ENCODE measurements around the gene CEL. TPM values are rescaled to one million over a fixed set of nuclear protein-coding genes. Genes with fewer than 3 reads are reported as not detected.
A peak's percentile ranks its signal among the peaks of the same experiment; 100 is the strongest.
"Not testable (repeated sequence)": the region's sequence is repeated elsewhere in the genome, so short reads cannot be mapped to it uniquely, and the experiment has no call there.

The CEL gene
- total and polyA plus RNA-seq, 10 of the 15 experiments (the other 5 are each of a cell fraction or from before 2014, with no cell fraction given) = 0.05 to 4.1 (median 0.29) TPM; not detected in 2

DNA sequence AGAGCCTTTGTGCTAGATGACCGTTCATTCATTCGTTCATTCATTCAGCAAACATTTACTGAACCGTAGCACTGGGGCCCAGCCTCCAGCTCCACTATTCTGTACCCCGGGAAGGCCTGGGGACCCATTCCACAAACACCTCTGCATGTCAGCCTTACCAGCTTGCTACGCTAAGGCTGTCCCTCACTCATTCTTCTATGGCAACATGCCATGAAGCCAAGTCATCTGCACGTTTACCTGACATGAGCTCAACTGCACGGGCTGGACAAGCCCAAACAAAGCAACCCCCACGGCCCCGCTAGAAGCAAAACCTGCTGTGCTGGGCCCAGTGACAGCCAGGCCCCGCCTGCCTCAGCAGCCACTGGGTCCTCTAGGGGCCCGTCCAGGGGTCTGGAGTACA is 6.0 kb downstream of the CEL start (continued):
- TF ChIP-seq, protein P1, sequence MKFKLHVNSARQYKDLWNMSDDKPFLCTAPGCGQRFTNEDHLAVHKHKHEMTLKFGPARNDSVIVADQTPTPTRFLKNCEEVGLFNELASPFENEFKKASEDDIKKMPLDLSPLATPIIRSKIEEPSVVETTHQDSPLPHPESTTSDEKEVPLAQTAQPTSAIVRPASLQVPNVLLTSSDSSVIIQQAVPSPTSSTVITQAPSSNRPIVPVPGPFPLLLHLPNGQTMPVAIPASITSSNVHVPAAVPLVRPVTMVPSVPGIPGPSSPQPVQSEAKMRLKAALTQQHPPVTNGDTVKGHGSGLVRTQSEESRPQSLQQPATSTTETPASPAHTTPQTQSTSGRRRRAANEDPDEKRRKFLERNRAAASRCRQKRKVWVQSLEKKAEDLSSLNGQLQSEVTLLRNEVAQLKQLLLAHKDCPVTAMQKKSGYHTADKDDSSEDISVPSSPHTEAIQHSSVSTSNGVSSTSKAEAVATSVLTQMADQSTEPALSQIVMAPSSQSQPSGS (IDR thresholded peaks at IDR 0.05; ENCODE audit: low read length) = no peak
- TF ChIP-seq NRF1 (conservative IDR thresholded peaks at IDR 0.05; ENCODE audit: low read depth, low read length) = no peak

DNA sequence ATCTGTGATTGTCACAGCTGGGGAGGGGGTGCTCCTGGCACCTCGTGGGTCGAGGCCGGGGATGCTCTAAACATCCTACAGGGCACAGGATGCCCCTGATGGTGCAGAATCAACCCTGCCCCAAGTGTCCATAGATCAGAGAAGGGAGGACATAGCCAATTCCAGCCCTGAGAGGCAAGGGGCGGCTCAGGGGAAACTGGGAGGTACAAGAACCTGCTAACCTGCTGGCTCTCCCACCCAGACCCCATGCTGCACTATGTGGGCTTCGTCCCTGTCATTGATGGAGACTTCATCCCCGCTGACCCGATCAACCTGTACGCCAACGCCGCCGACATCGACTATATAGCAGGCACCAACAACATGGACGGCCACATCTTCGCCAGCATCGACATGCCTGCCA is 6.7 kb downstream of the CEL start:
- H3K36me3 ChIP-seq (ENCODE audit: control insufficient read depth in 2 of 2, insufficient read depth in 2 of 2, low read length in 1 of 2); CTCF ChIA-PET; POLR2A ChIA-PET; H3K4me2 ChIP-seq (ENCODE audit: control insufficient read depth, insufficient read depth); SMC1A ChIA-PET (ENCODE audit: uncharacterized antibody, unreplicated experiment); H3K9me3 ChIP-seq (replicated peaks; ENCODE audit: control insufficient read depth, insufficient read depth, low read length); in situ Hi-C loops (cut with MboI); H2AFZ ChIP-seq (ENCODE audit: control insufficient read depth, low read depth, low read length); RAD21 ChIA-PET (ENCODE audit: unreplicated experiment); H3K9ac ChIP-seq (ENCODE audit: control insufficient read depth, insufficient read depth, low read length); H3K79me2 ChIP-seq (ENCODE audit: control insufficient read depth, insufficient read depth, low read length); BruUV-seq (replicated peaks); H4K20me1 ChIP-seq (ENCODE audit: control insufficient read depth, insufficient read depth); ATAC-seq; H3K27ac ChIP-seq (ENCODE audit: control insufficient read depth, insufficient read depth); H3K4me1 ChIP-seq (ENCODE audit: control insufficient read depth, insufficient read depth, low read length); DNase-seq (ENCODE audit: low read depth, low spot score); intact Hi-C loops (cut with micrococcal nuclease; ENCODE audit: unreplicated experiment); H3K4me3 ChIP-seq; H3K27me3 ChIP-seq (replicated peaks in 1 of 2; ENCODE audit: control insufficient read depth in 2 of 2, insufficient read depth in 2 of 2, low read length in 1 of 2): not testable (repeated sequence)
- FAIRE-seq = peak; percentile 52
- 42% methylated on average over 2 of the region's 15 CpGs for WGBS (ENCODE audit: insufficient coverage, insufficient replicate concordance, low lambda C conversion rate, missing lambda C conversion rate)

DNA sequence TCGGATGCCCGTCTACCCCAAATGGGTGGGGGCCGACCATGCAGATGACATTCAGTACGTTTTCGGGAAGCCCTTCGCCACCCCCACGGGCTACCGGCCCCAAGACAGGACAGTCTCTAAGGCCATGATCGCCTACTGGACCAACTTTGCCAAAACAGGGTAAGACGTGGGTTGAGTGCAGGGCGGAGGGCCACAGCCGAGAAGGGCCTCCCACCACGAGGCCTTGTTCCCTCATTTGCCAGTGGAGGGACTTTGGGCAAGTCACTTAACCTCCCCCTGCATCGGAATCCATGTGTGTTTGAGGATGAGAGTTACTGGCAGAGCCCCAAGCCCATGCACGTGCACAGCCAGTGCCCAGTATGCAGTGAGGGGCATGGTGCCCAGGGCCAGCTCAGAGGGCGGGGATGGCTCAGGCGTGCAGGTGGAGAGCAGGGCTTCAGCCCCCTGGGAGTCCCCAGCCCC is 8.8 kb downstream of the CEL start:
- DNase-seq (ENCODE audit: low read depth, low spot score); intact Hi-C loops (cut with micrococcal nuclease; ENCODE audit: unreplicated experiment); H3K4me3 ChIP-seq; H2AFZ ChIP-seq (ENCODE audit: control insufficient read depth, low read depth, low read length); ATAC-seq; H3K36me3 ChIP-seq (ENCODE audit: control insufficient read depth in 2 of 2, insufficient read depth in 2 of 2, low read length in 1 of 2); FAIRE-seq; H3K4me1 ChIP-seq (ENCODE audit: control insufficient read depth, insufficient read depth, low read length); POLR2A ChIA-PET; SMC1A ChIA-PET (ENCODE audit: uncharacterized antibody, unreplicated experiment); H3K27ac ChIP-seq (ENCODE audit: control insufficient read depth, insufficient read depth); H3K9me3 ChIP-seq (replicated peaks; ENCODE audit: control insufficient read depth, insufficient read depth, low read length); CTCF ChIA-PET; BruUV-seq (replicated peaks); H3K9ac ChIP-seq (ENCODE audit: control insufficient read depth, insufficient read depth, low read length); H3K27me3 ChIP-seq (replicated peaks in 1 of 2; ENCODE audit: control insufficient read depth in 2 of 2, insufficient read depth in 2 of 2, low read length in 1 of 2); H3K4me2 ChIP-seq (ENCODE audit: control insufficient read depth, insufficient read depth); H3K79me2 ChIP-seq (ENCODE audit: control insufficient read depth, insufficient read depth, low read length); in situ Hi-C loops (cut with MboI); H4K20me1 ChIP-seq (ENCODE audit: control insufficient read depth, insufficient read depth); RAD21 ChIA-PET (ENCODE audit: unreplicated experiment): not testable (repeated sequence)
- 84% methylated on average over 17 of the region's 17 CpGs for WGBS (ENCODE audit: insufficient coverage, insufficient replicate concordance, low lambda C conversion rate, missing lambda C conversion rate)

DNA sequence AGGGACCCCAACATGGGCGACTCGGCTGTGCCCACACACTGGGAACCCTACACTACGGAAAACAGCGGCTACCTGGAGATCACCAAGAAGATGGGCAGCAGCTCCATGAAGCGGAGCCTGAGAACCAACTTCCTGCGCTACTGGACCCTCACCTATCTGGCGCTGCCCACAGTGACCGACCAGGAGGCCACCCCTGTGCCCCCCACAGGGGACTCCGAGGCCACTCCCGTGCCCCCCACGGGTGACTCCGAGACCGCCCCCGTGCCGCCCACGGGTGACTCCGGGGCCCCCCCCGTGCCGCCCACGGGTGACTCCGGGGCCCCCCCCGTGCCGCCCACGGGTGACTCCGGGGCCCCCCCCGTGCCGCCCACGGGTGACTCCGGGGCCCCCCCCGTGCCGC is 9.2 kb downstream of the CEL start:
- H3K79me2 ChIP-seq (ENCODE audit: control insufficient read depth, insufficient read depth, low read length); ATAC-seq; H3K9ac ChIP-seq (ENCODE audit: control insufficient read depth, insufficient read depth, low read length); SMC1A ChIA-PET (ENCODE audit: uncharacterized antibody, unreplicated experiment); in situ Hi-C loops (cut with MboI); BruUV-seq (replicated peaks); FAIRE-seq; H4K20me1 ChIP-seq (ENCODE audit: control insufficient read depth, insufficient read depth); H2AFZ ChIP-seq (ENCODE audit: control insufficient read depth, low read depth, low read length); H3K9me3 ChIP-seq (replicated peaks; ENCODE audit: control insufficient read depth, insufficient read depth, low read length); H3K36me3 ChIP-seq (ENCODE audit: control insufficient read depth in 2 of 2, insufficient read depth in 2 of 2, low read length in 1 of 2); DNase-seq (ENCODE audit: low read depth, low spot score); H3K27ac ChIP-seq (ENCODE audit: control insufficient read depth, insufficient read depth); H3K27me3 ChIP-seq (replicated peaks in 1 of 2; ENCODE audit: control insufficient read depth in 2 of 2, insufficient read depth in 2 of 2, low read length in 1 of 2); POLR2A ChIA-PET; RAD21 ChIA-PET (ENCODE audit: unreplicated experiment); H3K4me2 ChIP-seq (ENCODE audit: control insufficient read depth, insufficient read depth); intact Hi-C loops (cut with micrococcal nuclease; ENCODE audit: unreplicated experiment); H3K4me3 ChIP-seq; H3K4me1 ChIP-seq (ENCODE audit: control insufficient read depth, insufficient read depth, low read length): not testable (repeated sequence)
- 79% methylated on average over 12 of the region's 31 CpGs for WGBS (ENCODE audit: insufficient coverage, insufficient replicate concordance, low lambda C conversion rate, missing lambda C conversion rate)
- CTCF ChIA-PET = interaction anchor here (0.6 kb wide), 1 partner anchor 326 kb away, joined by 5 read pairs; no protein-coding TSS in a partner anchor
